Coronary artery (tissue), 2 donors: ENCODE data around the gene TERT.
A peak's percentile ranks its signal among the peaks of the same experiment; 100 is the strongest.

Source experiments
- DNase-seq: peaks from one replicate; pipeline ENCODE4 v3.0.0-alpha.2; 2017; ENCODE audit warnings: low spot score
- H3K27ac ChIP-seq, 2 donors: fragments of 200-600 bp; sonication (generic); one replicate each; pipeline ENCODE4 v1.5.1; 2016 to 2019
- H3K4me3 ChIP-seq: fragments of 200-600 bp; sonication (generic); 2 replicates; pipeline ENCODE4 v1.5.1; 2016; ENCODE audit warnings: mild to moderate bottlenecking, moderate library complexity
- CTCF ChIP-seq: fragments of 200-600 bp; sonication (generic); IDR thresholded peaks from one replicate; pipeline ENCODE4 v1.5.1; 2019; ENCODE audit warnings: antibody characterized with exemption

The TERT gene

GRCh38 chr5:1318659-1319251 is 23.9 kb upstream of the TERT start:
- DNase-seq: peak; percentile 72
- Histone ChIP-seq H3K4me3 (no peak overlapping the region), H3K27ac (no peak overlapping the region)
- TF ChIP-seq CTCF: no peak

- Histone ChIP-seq H3K4me3 (no peak overlapping the region), H3K27ac (no peak overlapping the region)
- no peak for TF ChIP-seq CTCF
- DNase-seq: peak; percentile 38
These were observed 23.2 kb upstream of the TERT start for GRCh38 chr5:1317921-1318565.

GRCh38 chr5:1316588-1317340 is 21.9 kb upstream of the TERT start:
- DNase-seq: peak; percentile 35
- Histone ChIP-seq H3K27ac (no peak overlapping the region), H3K4me3 (no peak overlapping the region)
- no peak for TF ChIP-seq CTCF

GRCh38 chr5:1315709-1316587 is 21.1 kb upstream of the TERT start:
- H3K27ac ChIP-seq: no peak overlapping the region
- peak; percentile 43 for DNase-seq
- no peak for TF ChIP-seq CTCF
- H3K4me3 ChIP-seq: no peak overlapping the region

- H3K27ac ChIP-seq: no peak overlapping the region
- no peak overlapping the region for H3K4me3 ChIP-seq
- TF ChIP-seq CTCF: no peak
- DNase-seq: peak; percentile 36
These were observed 20.3 kb upstream of the TERT start for GRCh38 chr5:1315018-1315708.

- Histone ChIP-seq H3K4me3 (no peak overlapping the region), H3K27ac (no peak overlapping the region)
- no peak for DNase-seq
- no peak for TF ChIP-seq CTCF
These were observed 19.7 kb upstream of the TERT start for GRCh38 chr5:1314564-1314982.
